Memory B cell (primary cell): ENCODE measurements around the gene SORD.

Experiments used
- ATAC-seq: fragments of 150-1000 bp; cut with Tn5 transposase; 2 replicates; pipeline ENCODE4 v1.10.0; 2021; ENCODE audit warnings: low read depth, mild to moderate bottlenecking, moderate library complexity
- DNase-seq, 2 donors: peaks; one replicate each; pipeline ENCODE4 v3.0.0; 2022; ENCODE audit warnings: low spot score in 2 of 2
- H3K27ac Mint-ChIP-seq: one replicate; pipeline ENCODE4 v1.8.0; 2022; ENCODE audit warnings: mild to moderate bottlenecking, moderate library complexity, mixed read lengths
- H3K27me3 Mint-ChIP-seq: one replicate; pipeline ENCODE4 v1.8.0; 2022; ENCODE audit warnings: mixed read lengths
- H3K36me3 Mint-ChIP-seq: one replicate; pipeline ENCODE4 v1.8.0; 2022; ENCODE audit warnings: mild to moderate bottlenecking, mixed read lengths
- H3K4me1 Mint-ChIP-seq: one replicate; pipeline ENCODE4 v1.8.0; 2022; ENCODE audit warnings: mixed read lengths
- H3K4me3 Mint-ChIP-seq: one replicate; pipeline ENCODE4 v1.8.0; 2022; ENCODE audit warnings: mild to moderate bottlenecking, moderate library complexity, mixed read lengths
- H3K9me3 Mint-ChIP-seq: one replicate; pipeline ENCODE4 v1.8.0; 2022; ENCODE audit warnings: mixed read lengths

Gene SORD

DNA sequence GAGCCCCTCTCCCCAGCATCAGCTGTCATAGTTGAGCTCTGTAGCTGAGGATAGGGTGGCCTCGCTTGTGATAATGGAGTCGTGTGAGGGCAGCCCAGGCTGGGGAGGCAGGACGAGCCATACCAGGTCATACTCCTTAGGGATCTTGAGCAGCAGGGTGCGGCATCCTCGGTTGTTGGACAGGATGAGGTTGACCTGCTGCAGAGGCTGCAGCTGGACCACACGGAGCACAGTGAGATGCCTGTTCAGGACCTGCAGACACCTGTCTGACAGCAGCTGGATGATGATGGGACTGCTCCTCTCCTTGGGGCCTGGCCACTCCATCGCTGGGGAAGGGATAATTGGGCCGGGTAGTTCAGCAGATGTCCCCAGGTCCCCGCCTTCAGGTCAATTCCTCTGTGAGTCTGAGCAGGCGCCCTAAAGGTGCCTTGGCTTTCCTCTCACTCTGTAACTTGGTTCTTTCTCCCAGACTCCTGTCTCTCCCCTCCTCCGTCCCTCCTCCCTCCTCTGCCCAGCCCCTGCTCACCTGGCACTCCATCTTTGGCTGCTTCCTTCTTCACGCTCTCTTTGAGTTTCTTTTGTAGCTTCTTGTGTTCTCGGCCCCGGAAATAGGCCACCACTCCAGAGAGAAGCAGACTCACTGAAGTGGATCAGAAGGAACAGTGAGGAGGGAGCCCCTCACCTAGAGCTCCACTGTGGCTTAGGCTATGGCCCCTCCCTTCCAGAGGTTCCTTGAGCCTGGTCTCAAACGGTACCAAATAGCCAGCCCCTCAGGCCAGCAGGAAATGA is 83.2 kb downstream of the SORD start:
- no peaks in the 10 kb centered on the region for H3K36me3 Mint-ChIP-seq
- no peak overlapping the region for H3K4me3 Mint-ChIP-seq
- no peaks in the 10 kb centered on the region for H3K9me3 Mint-ChIP-seq
- peaks cover 15% of the 10 kb centered on the region for H3K27me3 Mint-ChIP-seq
- no peak for ATAC-seq
- no peaks in the 10 kb centered on the region for H3K4me1 Mint-ChIP-seq
- no peak for DNase-seq
- no peak overlapping the region for H3K27ac Mint-ChIP-seq

DNA sequence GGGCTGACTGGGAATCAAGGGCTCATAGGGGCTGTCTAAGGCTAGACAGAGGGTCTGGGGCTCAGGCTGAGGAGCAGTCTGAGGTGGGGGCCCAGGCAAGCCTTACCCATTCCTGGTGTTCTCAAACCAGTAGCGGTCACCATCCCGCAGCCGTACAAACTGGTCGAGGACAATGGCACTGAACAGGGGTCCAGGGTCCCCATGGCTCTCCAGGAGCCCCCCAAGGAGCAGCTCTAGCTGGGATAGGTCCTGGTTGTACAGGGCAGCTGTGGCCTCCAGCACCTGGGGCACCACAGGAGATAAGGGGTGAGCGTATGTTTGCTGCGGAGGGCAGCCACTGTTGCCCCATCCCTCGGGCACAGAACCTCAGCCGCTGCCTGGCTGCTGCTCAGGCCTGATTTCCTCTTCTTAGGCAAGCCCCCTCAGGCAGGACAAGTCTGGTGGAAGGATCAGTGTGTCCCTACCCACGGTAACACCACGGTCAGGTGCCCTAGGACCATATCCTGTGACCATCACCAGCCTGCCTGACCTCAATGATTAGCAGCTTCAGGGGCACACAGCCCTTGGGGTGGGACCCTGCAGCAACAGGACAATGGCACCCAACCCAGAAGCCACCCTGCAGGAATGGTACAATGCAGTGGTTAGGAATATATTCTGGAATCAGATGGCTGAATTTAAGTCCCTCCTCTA is 85.1 kb downstream of the SORD start:
- H3K27me3 Mint-ChIP-seq, result peaks cover 21% of the 10 kb centered on the region
- no peaks in the 10 kb centered on the region for H3K9me3 Mint-ChIP-seq
- ATAC-seq, result no peak

DNA sequence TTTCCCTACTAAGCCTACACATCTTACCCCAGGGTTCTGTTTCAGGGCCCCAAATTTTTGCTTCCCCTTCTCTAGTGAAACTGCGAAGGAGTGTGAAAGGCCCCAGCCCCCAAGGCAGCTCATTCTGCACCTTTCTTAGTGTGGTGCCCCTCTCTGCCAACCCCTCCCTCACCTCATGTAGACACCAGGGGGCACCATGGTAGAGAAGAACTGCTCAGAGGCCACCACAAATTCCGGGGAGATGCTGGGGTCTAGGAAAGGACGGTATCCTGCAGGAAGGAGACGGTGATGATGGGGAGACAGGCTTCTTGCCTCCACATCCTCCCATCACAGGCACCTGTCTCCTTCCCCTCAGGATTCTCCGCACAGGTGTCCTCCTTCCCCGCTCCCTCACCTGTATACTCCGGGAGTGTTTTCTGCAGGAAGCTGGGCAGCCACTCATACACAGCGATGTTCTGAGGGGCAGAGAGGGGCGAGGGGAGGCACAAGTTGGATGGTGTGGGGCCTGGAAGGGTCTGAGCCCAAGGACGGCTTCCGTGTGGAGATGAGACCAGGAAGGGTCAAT is 87.3 kb downstream of the SORD start:
- Mint-ChIP-seq H3K36me3 (no peaks in the 10 kb centered on the region), H3K27ac (no peak overlapping the region), H3K4me1 (peaks cover 22% of the 10 kb centered on the region), H3K9me3 (no peaks in the 10 kb centered on the region), H3K4me3 (no peak overlapping the region), H3K27me3 (peaks cover 29% of the 10 kb centered on the region)
- no peak for ATAC-seq
- DNase-seq, result no peak

More for the DNA sequence above, 85.1 kb downstream of the SORD start:
- Mint-ChIP-seq H3K4me3 (no peak overlapping the region), H3K27ac (no peak overlapping the region), H3K4me1 (peaks cover 10% of the 10 kb centered on the region), H3K36me3 (no peaks in the 10 kb centered on the region)
- no peak for DNase-seq

DNA sequence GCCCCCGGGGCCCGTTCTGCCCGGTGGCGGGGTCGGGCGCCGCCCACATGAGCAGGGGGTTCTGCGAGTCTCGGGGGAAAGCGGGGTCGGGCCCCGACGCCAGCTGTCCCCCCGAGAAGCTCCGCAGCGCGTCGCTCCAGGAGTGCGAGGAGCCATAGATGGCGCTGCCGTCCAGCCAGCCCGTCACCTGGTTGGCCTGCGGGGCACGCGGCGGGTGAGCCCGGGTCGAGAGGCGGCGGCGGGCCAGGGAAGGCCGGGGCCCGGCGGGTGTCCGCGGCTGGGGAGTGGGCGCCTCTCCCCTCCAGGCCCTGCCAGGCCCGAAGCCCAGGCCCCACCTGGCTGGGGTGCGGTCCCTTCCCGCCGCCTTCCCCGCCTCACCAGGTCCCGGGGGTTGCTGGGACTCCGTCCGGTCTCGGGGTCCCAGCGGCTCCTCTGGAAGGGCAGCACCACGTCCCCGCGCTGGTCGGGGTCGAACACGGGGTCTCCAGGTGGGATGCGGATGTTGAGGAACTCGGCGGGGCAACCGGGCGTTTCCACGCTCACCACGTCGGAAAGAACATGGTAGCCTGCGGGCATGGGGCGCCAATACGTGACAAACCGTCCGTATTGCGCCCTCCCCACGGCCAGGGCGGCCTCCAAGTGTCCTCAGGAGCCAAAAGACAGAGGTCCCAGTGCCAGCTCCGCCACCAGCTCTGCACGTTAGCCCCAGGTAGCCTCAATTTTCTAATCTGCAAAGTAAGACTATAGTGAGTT is 88.6 kb downstream of the SORD start:
- peaks cover 37% of the 10 kb centered on the region for H3K27me3 Mint-ChIP-seq
- H3K4me3 Mint-ChIP-seq, result peak overlapping the region; percentile 68
- H3K9me3 Mint-ChIP-seq, result no peaks in the 10 kb centered on the region
- DNase-seq (no peak), ATAC-seq (no peak)
- no peak overlapping the region for H3K27ac Mint-ChIP-seq
- no peaks in the 10 kb centered on the region for H3K36me3 Mint-ChIP-seq
- peaks cover 26% of the 10 kb centered on the region for H3K4me1 Mint-ChIP-seq

DNA sequence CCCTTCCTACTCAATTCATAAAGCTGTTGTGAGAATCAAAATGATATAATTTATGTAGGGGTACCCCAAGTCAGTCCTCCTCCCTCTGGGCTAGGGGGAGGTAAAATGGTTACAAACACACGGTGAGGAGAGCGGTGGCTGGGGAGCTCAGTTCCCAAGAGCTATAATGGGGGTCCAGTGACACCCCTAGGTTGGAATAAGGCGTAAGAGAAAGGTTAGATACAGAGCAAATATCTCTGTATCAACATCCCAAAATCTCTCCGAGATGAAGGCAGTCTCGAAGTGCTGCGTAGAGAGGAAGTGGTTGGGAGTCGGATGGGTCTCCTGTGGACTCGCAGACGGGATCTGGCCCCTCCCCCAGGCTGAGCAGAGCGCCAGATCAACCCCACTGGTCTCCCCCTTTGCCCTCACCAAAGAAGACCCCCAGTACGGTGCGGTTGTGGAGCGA is 89.2 kb downstream of the SORD start:
- H3K4me3 Mint-ChIP-seq, result peak overlapping the region; percentile 68
- H3K36me3 Mint-ChIP-seq, result no peaks in the 10 kb centered on the region
- no peaks in the 10 kb centered on the region for H3K9me3 Mint-ChIP-seq
- DNase-seq (no peak), ATAC-seq (no peak)
- H3K27me3 Mint-ChIP-seq, result peaks cover 38% of the 10 kb centered on the region
- peaks cover 28% of the 10 kb centered on the region for H3K4me1 Mint-ChIP-seq
- no peak overlapping the region for H3K27ac Mint-ChIP-seq

DNA sequence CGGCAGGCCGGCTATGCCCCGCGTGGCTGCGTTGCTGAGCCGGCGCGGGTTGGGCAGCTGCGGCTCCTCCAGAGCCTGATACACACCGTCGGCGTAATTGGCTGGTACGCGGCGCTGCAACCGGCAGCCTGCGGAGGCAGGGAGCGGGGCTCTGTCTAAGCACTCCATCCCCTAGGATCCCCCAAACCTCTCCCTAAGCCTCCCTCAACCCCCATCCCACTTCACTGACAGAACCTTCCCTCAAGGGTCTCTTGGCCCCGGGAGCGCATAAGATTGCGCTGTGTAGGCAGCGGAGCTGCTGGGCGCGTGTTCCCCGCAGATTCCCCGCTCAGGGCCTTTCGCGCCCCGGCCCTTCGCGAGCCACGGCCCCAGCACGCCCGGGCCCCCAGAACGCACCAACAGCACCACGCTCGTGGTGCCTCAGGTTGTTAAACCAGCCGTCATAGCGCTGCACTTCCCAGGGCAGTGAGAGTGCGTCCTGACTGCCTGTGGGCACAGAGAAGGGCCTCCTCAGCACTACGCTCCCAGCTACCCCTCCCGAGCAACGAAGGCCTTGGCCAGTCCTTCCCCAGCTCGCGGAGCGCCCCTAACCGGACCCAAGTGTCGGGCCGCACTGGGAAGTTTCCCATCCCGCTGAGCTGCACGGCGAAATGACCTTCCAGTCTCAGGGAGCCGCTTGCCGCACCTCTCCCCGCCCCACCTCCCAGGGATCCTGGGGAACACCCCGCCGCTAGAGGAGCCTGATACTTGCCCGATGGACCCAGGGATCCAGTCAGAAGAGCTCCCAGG is 89.8 kb downstream of the SORD start:
- Mint-ChIP-seq H3K36me3 (no peaks in the 10 kb centered on the region), H3K4me1 (peaks cover 33% of the 10 kb centered on the region), H3K27me3 (peaks cover 43% of the 10 kb centered on the region), H3K4me3 (peak overlapping the region; percentile 68), H3K9me3 (no peaks in the 10 kb centered on the region), H3K27ac (no peak overlapping the region)
- DNase-seq, result no peak
- ATAC-seq, result peak; percentile 20

DNA sequence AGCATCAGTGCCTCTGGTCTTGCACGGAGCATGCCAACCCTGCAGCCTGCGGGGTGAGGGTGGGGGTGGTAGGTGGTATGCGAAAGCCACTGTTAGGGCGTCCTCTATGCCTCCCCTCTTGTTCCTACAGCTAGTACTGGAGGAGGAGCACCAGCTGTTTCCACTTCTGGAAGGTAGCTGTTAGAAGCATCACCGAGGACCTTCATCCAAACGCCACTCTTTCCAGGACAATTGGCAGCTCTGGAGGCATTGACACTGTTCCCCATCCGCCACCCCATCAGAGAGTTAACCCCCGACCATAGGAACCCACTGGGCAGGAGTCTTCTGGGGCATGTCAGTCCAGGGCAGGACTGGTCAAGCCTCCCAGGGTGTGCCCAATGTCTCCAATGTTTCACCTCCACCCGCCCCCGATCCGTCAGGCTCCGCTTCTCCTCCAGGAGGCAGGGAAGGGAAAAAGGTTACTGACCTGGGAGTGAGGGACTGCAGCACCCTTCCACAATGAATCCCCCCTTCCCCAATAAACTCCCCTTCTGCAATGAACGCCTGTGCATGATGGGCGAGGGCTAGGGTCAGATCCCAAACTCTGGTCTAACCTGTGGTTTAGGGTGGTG is 90.5 kb downstream of the SORD start:
- no peak for ATAC-seq
- no peak for DNase-seq
- H3K4me3 Mint-ChIP-seq, result peak overlapping the region; percentile 37
- H3K27ac Mint-ChIP-seq, result no peak overlapping the region
- H3K36me3 Mint-ChIP-seq, result no peaks in the 10 kb centered on the region
- H3K27me3 Mint-ChIP-seq, result peaks cover 48% of the 10 kb centered on the region
- H3K4me1 Mint-ChIP-seq, result peaks cover 39% of the 10 kb centered on the region
- H3K9me3 Mint-ChIP-seq, result no peaks in the 10 kb centered on the region

DNA sequence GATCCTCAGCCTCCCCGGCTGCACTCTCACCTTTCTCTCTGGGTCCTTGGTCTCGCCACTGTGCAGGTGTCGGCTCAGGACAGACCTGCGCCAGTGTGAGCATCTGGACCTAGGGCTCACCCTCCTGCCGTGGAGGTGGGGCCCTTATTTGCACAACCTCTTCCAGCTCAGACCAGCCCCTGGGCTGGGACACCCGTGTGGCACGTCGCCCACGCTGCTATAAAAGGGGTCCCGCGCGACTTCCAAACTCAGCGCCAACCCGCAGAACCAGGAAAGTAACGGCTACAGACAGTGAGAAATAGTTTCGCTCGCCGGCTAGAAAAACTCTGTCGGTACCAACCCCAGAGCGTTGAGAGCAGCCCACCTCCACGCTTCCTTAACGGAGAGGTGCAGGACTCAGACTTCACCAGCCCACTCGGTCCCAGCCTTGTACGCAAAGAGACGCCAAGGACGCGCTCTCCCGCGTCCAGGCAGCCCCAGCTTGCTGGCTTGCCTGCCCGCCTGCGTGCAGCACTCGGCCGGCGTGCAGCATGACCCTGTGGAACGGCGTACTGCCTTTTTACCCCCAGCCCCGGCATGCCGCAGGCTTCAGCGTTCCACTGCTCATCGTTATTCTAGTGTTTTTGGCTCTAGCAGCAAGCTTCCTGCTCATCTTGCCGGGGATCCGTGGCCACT is 91.2 kb downstream of the SORD start, which contains the start of the genes DUOX2 and DUOXA2:
Gene DUOX2 (minus strand): TSS at position 97 of the 675 bp plus-strand sequence. CDS start 761 bp downstream, outside the sequence.
Gene DUOXA2 (plus strand): TSS at position 251 of the 675 bp plus-strand sequence. CDS start 280 bp downstream, at position 531.
- peaks cover 48% of the 10 kb centered on the region for H3K27me3 Mint-ChIP-seq

DNA sequence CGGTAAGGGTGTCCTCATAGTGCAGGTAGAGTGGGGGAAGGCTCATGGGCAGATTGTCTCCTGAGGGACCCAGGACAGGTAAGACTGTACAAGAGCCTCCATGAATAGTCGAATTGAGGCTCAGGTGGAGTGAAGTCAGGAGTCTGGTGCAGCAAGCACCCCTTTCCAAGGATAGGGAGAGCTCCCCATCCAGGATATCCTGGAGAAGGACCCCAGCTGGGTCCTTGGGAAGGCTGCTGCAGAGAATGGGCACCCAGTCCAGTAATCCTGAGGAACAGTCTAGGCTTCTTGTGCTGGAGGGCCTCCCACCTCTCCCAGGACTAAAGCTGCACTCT is 91.7 kb downstream of the SORD start:
- no peaks in the 10 kb centered on the region for H3K36me3 Mint-ChIP-seq
- H3K4me1 Mint-ChIP-seq, result peaks cover 39% of the 10 kb centered on the region
- peak overlapping the region; percentile 60 for H3K4me3 Mint-ChIP-seq
- H3K9me3 Mint-ChIP-seq, result no peaks in the 10 kb centered on the region
- H3K27me3 Mint-ChIP-seq, result peaks cover 51% of the 10 kb centered on the region
- ATAC-seq, result no peak
- DNase-seq, result no peak
- no peak overlapping the region for H3K27ac Mint-ChIP-seq

More for the DNA sequence above, 91.2 kb downstream of the SORD start, which contains the start of the genes DUOX2 and DUOXA2:
- DNase-seq (no peak), ATAC-seq (no peak)
- H3K36me3 Mint-ChIP-seq, result no peaks in the 10 kb centered on the region
- no peak within 1 kb of the TSS for H3K27ac Mint-ChIP-seq
- peak within 1 kb of the TSS; percentile 60 for H3K4me3 Mint-ChIP-seq
- H3K4me1 Mint-ChIP-seq, result peaks cover 39% of the 10 kb centered on the region
- H3K9me3 Mint-ChIP-seq, result no peaks in the 10 kb centered on the region

DNA sequence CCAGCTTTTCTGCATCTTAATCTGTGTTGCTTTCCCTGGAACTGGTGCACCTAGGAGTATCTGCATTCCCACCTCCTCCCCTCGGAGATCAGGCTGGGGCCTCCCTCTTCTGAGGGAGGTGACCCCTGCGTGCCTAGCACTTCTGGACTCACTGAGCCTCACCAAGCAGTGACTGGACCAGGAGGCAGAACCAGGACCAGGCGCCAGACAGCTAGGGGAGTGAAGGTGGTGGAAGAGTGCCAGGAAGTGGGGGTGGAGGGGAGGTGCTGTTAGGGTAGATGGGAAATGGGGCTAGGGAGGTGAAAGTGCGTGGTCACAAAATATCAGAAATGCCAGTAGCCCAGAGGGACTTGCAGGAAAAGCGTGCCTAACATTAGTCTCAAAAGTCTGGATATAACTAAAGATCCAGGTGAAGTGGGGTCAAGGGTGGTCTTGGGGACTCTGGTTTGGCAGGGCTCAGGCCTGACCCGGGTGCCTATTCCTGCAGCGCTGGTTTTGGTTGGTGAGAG is 92.4 kb downstream of the SORD start:
- DNase-seq (no peak), ATAC-seq (no peak)
- Mint-ChIP-seq H3K27me3 (peaks cover 48% of the 10 kb centered on the region), H3K9me3 (no peaks in the 10 kb centered on the region), H3K4me1 (peaks cover 39% of the 10 kb centered on the region), H3K36me3 (no peaks in the 10 kb centered on the region), H3K27ac (no peak overlapping the region), H3K4me3 (no peak overlapping the region)

DNA sequence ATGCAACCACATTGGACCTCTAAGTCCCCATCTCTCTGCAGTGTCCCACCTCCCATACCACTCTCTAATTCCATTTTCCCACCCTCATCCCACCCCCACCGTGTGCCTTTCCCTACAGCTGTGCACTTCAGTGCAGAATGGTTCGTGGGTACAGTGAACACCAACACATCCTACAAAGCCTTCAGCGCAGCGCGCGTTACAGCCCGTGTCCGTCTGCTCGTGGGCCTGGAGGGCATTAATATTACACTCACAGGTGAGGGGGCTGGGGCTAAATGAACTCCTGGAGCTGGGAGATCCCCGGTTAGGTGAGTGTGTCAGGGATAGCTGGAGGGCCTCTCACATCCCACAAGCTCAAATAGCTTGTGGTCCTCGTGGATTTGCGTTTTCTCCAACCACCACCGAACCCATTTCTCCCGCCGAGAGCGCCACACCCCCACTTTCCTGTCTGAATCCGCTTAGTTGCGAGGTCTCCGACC is 93.0 kb downstream of the SORD start:
- H3K4me3 Mint-ChIP-seq, result peak overlapping the region; percentile 50
- peaks cover 48% of the 10 kb centered on the region for H3K27me3 Mint-ChIP-seq
- no peak for DNase-seq
- H3K36me3 Mint-ChIP-seq, result no peaks in the 10 kb centered on the region
- ATAC-seq, result no peak
- no peaks in the 10 kb centered on the region for H3K9me3 Mint-ChIP-seq
- H3K4me1 Mint-ChIP-seq, result peaks cover 39% of the 10 kb centered on the region
- no peak overlapping the region for H3K27ac Mint-ChIP-seq
